Measurements from ENCODE around the gene CTNNB1.

DNA sequence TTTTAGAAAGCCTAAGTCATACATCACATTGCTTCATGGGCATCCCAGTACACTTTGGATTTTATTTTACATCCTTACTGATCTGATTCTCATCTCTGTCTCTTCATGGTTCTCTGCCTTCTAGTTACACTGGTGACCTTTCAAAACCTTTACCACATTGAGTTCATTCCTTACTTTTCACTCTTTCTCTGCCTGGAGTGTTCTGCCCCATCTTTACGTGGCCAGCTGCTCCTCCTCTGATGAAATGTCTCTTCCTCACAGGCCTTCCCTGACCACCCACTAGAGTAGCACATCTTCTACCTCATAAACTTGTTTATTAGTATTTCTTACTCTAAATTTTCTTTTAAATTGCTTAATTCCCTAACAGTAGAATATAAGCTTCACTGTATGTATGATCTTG lies 17.7 kb downstream of the CTNNB1 start:
- TF ChIP-seq, protein P1, sequence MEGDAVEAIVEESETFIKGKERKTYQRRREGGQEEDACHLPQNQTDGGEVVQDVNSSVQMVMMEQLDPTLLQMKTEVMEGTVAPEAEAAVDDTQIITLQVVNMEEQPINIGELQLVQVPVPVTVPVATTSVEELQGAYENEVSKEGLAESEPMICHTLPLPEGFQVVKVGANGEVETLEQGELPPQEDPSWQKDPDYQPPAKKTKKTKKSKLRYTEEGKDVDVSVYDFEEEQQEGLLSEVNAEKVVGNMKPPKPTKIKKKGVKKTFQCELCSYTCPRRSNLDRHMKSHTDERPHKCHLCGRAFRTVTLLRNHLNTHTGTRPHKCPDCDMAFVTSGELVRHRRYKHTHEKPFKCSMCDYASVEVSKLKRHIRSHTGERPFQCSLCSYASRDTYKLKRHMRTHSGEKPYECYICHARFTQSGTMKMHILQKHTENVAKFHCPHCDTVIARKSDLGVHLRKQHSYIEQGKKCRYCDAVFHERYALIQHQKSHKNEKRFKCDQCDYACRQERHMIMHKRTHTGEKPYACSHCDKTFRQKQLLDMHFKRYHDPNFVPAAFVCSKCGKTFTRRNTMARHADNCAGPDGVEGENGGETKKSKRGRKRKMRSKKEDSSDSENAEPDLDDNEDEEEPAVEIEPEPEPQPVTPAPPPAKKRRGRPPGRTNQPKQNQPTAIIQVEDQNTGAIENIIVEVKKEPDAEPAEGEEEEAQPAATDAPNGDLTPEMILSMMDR (conservative IDR thresholded peaks at IDR 0.05; ENCODE audit: low read depth, low read length) = no peak
- TF ChIP-seq EZH2 (IDR thresholded peaks at IDR 0.05; ENCODE audit: borderline replicate concordance, low read depth, low read length, poor library complexity, severe bottlenecking) = no peak
